Measurements from ENCODE around the gene RNF32.
"Not testable (repeated sequence)": the region's sequence is repeated elsewhere in the genome, so short reads cannot be mapped to it uniquely, and the experiment has no call there.

RNF32 gene

GRCh38 chr7:156612930-156613329, 27.6 kb upstream of the RNF32 start:
- DNase-seq (ENCODE audit: insufficient read length, low spot score), result no peak
- no peak for FAIRE-seq

GRCh38 chr7:156614434-156615264, 25.9 kb upstream of the RNF32 start:
- DNase-seq (ENCODE audit: insufficient read length, low spot score), result no peak
- FAIRE-seq, result no peak

GRCh38 chr7:156616269-156617202, 24.0 kb upstream of the RNF32 start:
- DNase-seq (ENCODE audit: insufficient read length, low spot score) (no peak), FAIRE-seq (no peak)

- DNase-seq (ENCODE audit: insufficient read length, low spot score), result no peak
- FAIRE-seq, result no peak
Measured at GRCh38 chr7:156617215-156617614, 23.4 kb upstream of the RNF32 start.

- DNase-seq (ENCODE audit: insufficient read length, low spot score) (no peak), FAIRE-seq (no peak)
Measured at GRCh38 chr7:156618078-156618779, 22.3 kb upstream of the RNF32 start.

GRCh38 chr7:156618780-156619367, 21.7 kb upstream of the RNF32 start:
- FAIRE-seq (no peak), DNase-seq (ENCODE audit: insufficient read length, low spot score) (no peak)

- FAIRE-seq; DNase-seq (ENCODE audit: insufficient read length, low spot score): not testable (repeated sequence)
Measured at GRCh38 chr7:156619488-156620290, 20.9 kb upstream of the RNF32 start.

- FAIRE-seq (no peak), DNase-seq (ENCODE audit: insufficient read length, low spot score) (no peak)
Measured at GRCh38 chr7:156620291-156620675, 20.3 kb upstream of the RNF32 start.

GRCh38 chr7:156621652-156622051, 18.9 kb upstream of the RNF32 start:
- no peak for FAIRE-seq
- no peak for DNase-seq (ENCODE audit: insufficient read length, low spot score)

- FAIRE-seq, result no peak
- DNase-seq (ENCODE audit: insufficient read length, low spot score), result no peak
Measured at GRCh38 chr7:156625580-156625979, 15.0 kb upstream of the RNF32 start.

- no peak for DNase-seq (ENCODE audit: insufficient read length, low spot score)
- FAIRE-seq, result no peak
Measured at GRCh38 chr7:156626220-156626895, 14.2 kb upstream of the RNF32 start.

- DNase-seq (ENCODE audit: insufficient read length, low spot score) (no peak), FAIRE-seq (no peak)
Measured at GRCh38 chr7:156628562-156628961, 12.0 kb upstream of the RNF32 start.

GRCh38 chr7:156629873-156630272, 10.7 kb upstream of the RNF32 start:
- DNase-seq (ENCODE audit: insufficient read length, low spot score) (no peak), FAIRE-seq (no peak)

GRCh38 chr7:156634117-156634516, 6.5 kb upstream of the RNF32 start:
- no peak for DNase-seq (ENCODE audit: insufficient read length, low spot score)
- FAIRE-seq, result no peak

- FAIRE-seq (no peak), DNase-seq (ENCODE audit: insufficient read length, low spot score) (no peak)
Measured at GRCh38 chr7:156635529-156636385, 4.8 kb upstream of the RNF32 start.

- not testable (repeated sequence) for FAIRE-seq
Measured at GRCh38 chr7:156637093-156637492, 3.5 kb upstream of the RNF32 start.

GRCh38 chr7:156638443-156639077, 2.0 kb upstream of the RNF32 start:
- no peak for FAIRE-seq
- no peak for DNase-seq (ENCODE audit: insufficient read length, low spot score)

More at GRCh38 chr7:156637093-156637492, 3.5 kb upstream of the RNF32 start:
- not testable (repeated sequence) for DNase-seq (ENCODE audit: insufficient read length, low spot score)
